Keratinocyte (primary cell): ENCODE data around the gene GABRB2. TPM values are rescaled to one million over a fixed set of nuclear protein-coding genes. Genes with fewer than 3 reads are reported as not detected.

Source experiments
- DNase-seq: peaks from one replicate; pipeline ENCODE4 v3.0.0-alpha.2; 2011; ENCODE audit warnings: low read depth, missing footprints, low spot score
- FAIRE-seq: peaks from 2 replicates; lab custom pipeline; 2011; peaks lifted over from hg19 to GRCh38; lab: Jason Lieb, UNC
- H2AFZ ChIP-seq: 2 replicates; pipeline ENCODE4 v1.6.0; 2012; ENCODE audit warnings: low read length, control low read depth, inconsistent platforms; ENCODE audit not compliant: control insufficient read depth
- H3K27ac ChIP-seq: 2 replicates; pipeline ENCODE4 v1.5.1; 2011; ENCODE audit warnings: low read length; ENCODE audit not compliant: control insufficient read depth, insufficient read depth
- H3K27me3 ChIP-seq: 3 replicates; pipeline ENCODE4 v1.6.0; 2011; ENCODE audit warnings: low read length; ENCODE audit not compliant: control insufficient read depth, insufficient read depth; ENCODE audit errors: extremely low read depth
- H3K36me3 ChIP-seq, 2 experiments: 2 replicates in 1 of 2; 3 replicates in 1 of 2; pipeline ENCODE4 v1.5.1; 2011; ENCODE audit warnings: low read length in 2 of 2, mild to moderate bottlenecking in 1 of 2; ENCODE audit not compliant: control insufficient read depth in 2 of 2, insufficient read depth in 2 of 2; ENCODE audit errors: extremely low read depth in 1 of 2
- H3K4me1 ChIP-seq: 3 replicates; pipeline ENCODE4 v1.5.1; 2011; ENCODE audit warnings: low read length; ENCODE audit not compliant: control insufficient read depth, insufficient read depth; ENCODE audit errors: extremely low read depth
- H3K4me2 ChIP-seq: 3 replicates; pipeline ENCODE4 v1.6.0; 2011; ENCODE audit warnings: low read depth, low read length; ENCODE audit not compliant: control insufficient read depth, insufficient read depth; ENCODE audit errors: extremely low read depth
- H3K4me3 ChIP-seq, 3 experiments: fragments of 200-600 bp in 1 of 3; sonication (generic) in 1 of 3; 2 replicates in 2 of 3; 3 replicates in 1 of 3; pipeline ENCODE4 v1.5.1; 2011 to 2016; ENCODE audit warnings: low read length in 3 of 3, mild to moderate bottlenecking in 3 of 3, control low read depth in 2 of 3, inconsistent platforms in 1 of 3, low read depth in 1 of 3, mixed read lengths in 1 of 3, mixed run types in 1 of 3, moderate library complexity in 1 of 3; ENCODE audit not compliant: control insufficient read depth in 2 of 3, insufficient read depth in 2 of 3; ENCODE audit errors: extremely low read depth in 1 of 3
- H3K79me2 ChIP-seq: 2 replicates; pipeline ENCODE4 v1.6.0; 2012; ENCODE audit warnings: low read length; ENCODE audit not compliant: control insufficient read depth, insufficient read depth
- H3K9ac ChIP-seq: 3 replicates; pipeline ENCODE4 v1.6.0; 2011; ENCODE audit warnings: low read length; ENCODE audit not compliant: control insufficient read depth, insufficient read depth; ENCODE audit errors: extremely low read depth
- H3K9me1 ChIP-seq: 3 replicates; pipeline ENCODE4 v1.6.0; 2011; ENCODE audit warnings: low read length; ENCODE audit not compliant: control insufficient read depth, insufficient read depth; ENCODE audit errors: extremely low read depth
- H3K9me3 ChIP-seq: 2 replicates; pipeline ENCODE4 v1.5.1; 2012; ENCODE audit warnings: low read depth, low read length; ENCODE audit not compliant: control insufficient read depth
- H4K20me1 ChIP-seq: 3 replicates; pipeline ENCODE4 v1.6.0; 2011; ENCODE audit warnings: low read length; ENCODE audit not compliant: control insufficient read depth, insufficient read depth; ENCODE audit errors: extremely low read depth
- EZH2 ChIP-seq: IDR thresholded peaks from one replicate; pipeline ENCODE4 v1.6.1; 2012; ENCODE audit warnings: inconsistent platforms, mild to moderate bottlenecking, low read length, moderate library complexity
- dilution Hi-C: fragments of 300-500 bp; cut with MboI; formaldehyde crosslinking; loops from one replicate; pipeline ENCODE4 v1.7.0; 2020; ENCODE audit warnings: low sequenced_read_pairs; ENCODE audit not compliant: extremely low pct_ligation_motif_present
- polyA plus RNA-seq, 5 experiments: library from polyadenylated mRNA; depleted of rRNA in 3 of 5; stranded (reverse) in 3 of 5; stranded (forward) in 1 of 5; unstranded in 1 of 5; fragments of >200 nt; gene quantifications; 1 replicate in 1 of 5; 2 replicates in 3 of 5; 3 replicates in 1 of 5; pipeline versions ENCODE4 v1.2.1 to v1.2.3, GENCODE V29; 2011 to 2012; ENCODE audit warnings: missing spikeins in 2 of 5, low read depth in 1 of 5, low replicate concordance in 1 of 5
- TF ChIP-seq, protein P1 (sequence below), 3 experiments: IDR thresholded peaks in 1 of 3; conservative IDR thresholded peaks in 1 of 3; optimal IDR thresholded peaks in 1 of 3; 2 replicates in 2 of 3; 3 replicates in 1 of 3; pipeline versions ENCODE3 to v1.5.1; 2011; ENCODE audit warnings: low read length in 3 of 3, mild to moderate bottlenecking in 3 of 3, moderate library complexity in 2 of 3, control low read depth in 1 of 3, inconsistent platforms in 1 of 3; ENCODE audit not compliant: insufficient read depth in 2 of 3; ENCODE audit errors: extremely low read depth in 1 of 3

The GABRB2 gene
- polyA plus RNA-seq, 1 donor (not counting 4 experiments of a cell fraction or from before 2014, with no cell fraction given), result not detected

GRCh38 chr5:161535762-161536161 lies 10.8 kb downstream of the GABRB2 start:
- Histone ChIP-seq H3K4me2 (no peak overlapping the region), H3K27ac (no peak overlapping the region), H3K9ac (no peak overlapping the region), H3K9me3 (no peaks in the 10 kb centered on the region), H3K9me1 (no peaks in the 10 kb centered on the region), H3K4me3 (no peak overlapping the region), H3K79me2 (no peaks in the 10 kb centered on the region), H2AFZ (no peak overlapping the region), H4K20me1 (no peaks in the 10 kb centered on the region), H3K36me3 (no peaks in the 10 kb centered on the region), H3K4me1 (no peaks in the 10 kb centered on the region), H3K27me3 (no peaks in the 10 kb centered on the region)
- no peak for DNase-seq
- no peak for FAIRE-seq
- dilution Hi-C loops, result no loop called here
- no peak for TF ChIP-seq EZH2
- TF ChIP-seq, protein P1, sequence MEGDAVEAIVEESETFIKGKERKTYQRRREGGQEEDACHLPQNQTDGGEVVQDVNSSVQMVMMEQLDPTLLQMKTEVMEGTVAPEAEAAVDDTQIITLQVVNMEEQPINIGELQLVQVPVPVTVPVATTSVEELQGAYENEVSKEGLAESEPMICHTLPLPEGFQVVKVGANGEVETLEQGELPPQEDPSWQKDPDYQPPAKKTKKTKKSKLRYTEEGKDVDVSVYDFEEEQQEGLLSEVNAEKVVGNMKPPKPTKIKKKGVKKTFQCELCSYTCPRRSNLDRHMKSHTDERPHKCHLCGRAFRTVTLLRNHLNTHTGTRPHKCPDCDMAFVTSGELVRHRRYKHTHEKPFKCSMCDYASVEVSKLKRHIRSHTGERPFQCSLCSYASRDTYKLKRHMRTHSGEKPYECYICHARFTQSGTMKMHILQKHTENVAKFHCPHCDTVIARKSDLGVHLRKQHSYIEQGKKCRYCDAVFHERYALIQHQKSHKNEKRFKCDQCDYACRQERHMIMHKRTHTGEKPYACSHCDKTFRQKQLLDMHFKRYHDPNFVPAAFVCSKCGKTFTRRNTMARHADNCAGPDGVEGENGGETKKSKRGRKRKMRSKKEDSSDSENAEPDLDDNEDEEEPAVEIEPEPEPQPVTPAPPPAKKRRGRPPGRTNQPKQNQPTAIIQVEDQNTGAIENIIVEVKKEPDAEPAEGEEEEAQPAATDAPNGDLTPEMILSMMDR (optimal IDR thresholded peaks at IDR 0.05 in 1 of 3, IDR thresholded peaks at IDR 0.05 in 1 of 3, conservative IDR thresholded peaks at IDR 0.05 in 1 of 3; ENCODE audit: extremely low read depth in 1 of 3, insufficient read depth in 2 of 3, low read length in 3 of 3), result no peak

GRCh38 chr5:161530700-161531099 lies 15.8 kb downstream of the GABRB2 start:
- dilution Hi-C loops, result no loop called here
- H3K4me1 ChIP-seq, result no peaks in the 10 kb centered on the region
- no peak for DNase-seq
- no peak for FAIRE-seq
- no peaks in the 10 kb centered on the region for H3K9me3 ChIP-seq
- no peaks in the 10 kb centered on the region for H4K20me1 ChIP-seq
- H3K79me2 ChIP-seq, result no peaks in the 10 kb centered on the region
- H3K4me3 ChIP-seq, result no peak overlapping the region
- H3K9ac ChIP-seq, result no peak overlapping the region
- no peak for TF ChIP-seq EZH2
- TF ChIP-seq, protein P1 (optimal IDR thresholded peaks at IDR 0.05 in 1 of 3, IDR thresholded peaks at IDR 0.05 in 1 of 3, conservative IDR thresholded peaks at IDR 0.05 in 1 of 3; ENCODE audit: extremely low read depth in 1 of 3, insufficient read depth in 2 of 3, low read length in 3 of 3), result no peak
- H3K36me3 ChIP-seq, result no peaks in the 10 kb centered on the region
- no peaks in the 10 kb centered on the region for H3K9me1 ChIP-seq
- no peaks in the 10 kb centered on the region for H3K27me3 ChIP-seq
- H3K4me2 ChIP-seq, result no peak overlapping the region
- H2AFZ ChIP-seq, result no peak overlapping the region
- no peak overlapping the region for H3K27ac ChIP-seq
